HG03060 (cell line): Measurements from ENCODE around the gene DEPDC1.
A peak's percentile ranks its signal among the peaks of the same experiment; 100 is the strongest.
"Not testable (repeated sequence)": the region's sequence is repeated elsewhere in the genome, so short reads cannot be mapped to it uniquely, and the experiment has no call there.

Source experiments
- ATAC-seq: cut with Tn5 transposase; IDR thresholded peaks from one replicate; pipeline ENCODE4 v1.9.1; 2021; ENCODE audit warnings: low read depth, moderate number of reproducible peaks; ENCODE audit not compliant: unreplicated experiment

The DEPDC1 gene

GRCh38 chr1:68476626-68477025, 20.3 kb downstream of the DEPDC1 start:
- ATAC-seq: not testable (repeated sequence)

- ATAC-seq: no peak
These were observed 23.8 kb downstream of the DEPDC1 start for GRCh38 chr1:68473060-68473459.

- no peak for ATAC-seq
These were observed 26.4 kb downstream of the DEPDC1 start for GRCh38 chr1:68470388-68470970.

GRCh38 chr1:68464891-68465290, 32.0 kb downstream of the DEPDC1 start:
- no peak for ATAC-seq

GRCh38 chr1:68460935-68461334, 35.9 kb downstream of the DEPDC1 start:
- ATAC-seq: no peak

- no peak for ATAC-seq
These were observed 37.1 kb downstream of the DEPDC1 start for GRCh38 chr1:68459796-68460195.

- no peak for ATAC-seq
These were observed 37.8 kb downstream of the DEPDC1 start for GRCh38 chr1:68459091-68459490.

DNA sequence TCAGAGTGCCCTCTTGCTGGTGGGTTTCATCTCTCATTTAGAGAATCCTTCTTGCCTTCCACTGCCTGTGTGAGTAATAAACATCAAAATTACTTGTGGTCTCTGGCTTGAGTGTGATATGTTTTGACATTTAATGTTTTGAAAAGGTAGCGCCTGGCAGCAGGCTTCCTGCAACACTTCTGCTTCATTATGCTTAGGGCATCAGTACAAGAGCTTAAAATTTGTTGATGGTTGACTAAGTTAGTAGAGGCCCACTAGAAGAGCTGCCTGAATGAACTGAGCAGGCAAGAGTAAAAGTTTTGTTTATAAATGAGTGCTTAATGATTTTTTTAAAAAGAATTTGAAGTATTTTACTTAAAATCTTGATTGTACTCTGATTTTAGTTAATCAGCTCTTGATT, 40.7 kb downstream of the DEPDC1 start:
- ATAC-seq: no peak

- no peak for ATAC-seq
These were observed 42.3 kb downstream of the DEPDC1 start for GRCh38 chr1:68454534-68454933.

DNA sequence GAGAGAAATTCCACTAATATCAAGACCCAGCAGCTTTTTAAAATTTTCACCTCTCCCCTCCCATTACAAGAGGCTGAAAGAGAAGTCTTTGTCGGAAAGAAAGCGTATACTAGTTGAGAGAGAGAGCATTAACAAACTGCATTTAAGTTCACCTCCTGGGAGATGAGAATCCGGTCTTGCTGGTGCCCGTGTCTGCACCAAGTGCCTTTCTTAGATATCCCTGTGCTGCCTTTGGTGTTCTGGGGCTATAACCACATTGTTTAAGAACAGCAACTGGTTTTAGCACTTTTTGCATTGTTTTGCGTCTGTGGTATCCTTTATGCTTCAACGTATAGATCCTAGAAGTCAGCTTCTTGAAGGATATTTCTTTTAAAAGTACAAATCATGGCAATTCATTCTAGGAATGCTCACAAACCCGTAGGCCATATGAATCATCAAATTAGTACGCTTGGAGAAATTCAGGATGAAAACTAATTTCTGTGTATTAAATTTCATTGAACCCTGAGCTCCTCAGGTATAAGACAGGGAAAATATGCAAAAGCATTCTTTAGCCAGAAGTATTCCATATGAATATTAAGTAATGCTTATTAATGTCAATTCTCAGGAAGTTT, 43.7 kb downstream of the DEPDC1 start:
- ATAC-seq: no peak

DNA sequence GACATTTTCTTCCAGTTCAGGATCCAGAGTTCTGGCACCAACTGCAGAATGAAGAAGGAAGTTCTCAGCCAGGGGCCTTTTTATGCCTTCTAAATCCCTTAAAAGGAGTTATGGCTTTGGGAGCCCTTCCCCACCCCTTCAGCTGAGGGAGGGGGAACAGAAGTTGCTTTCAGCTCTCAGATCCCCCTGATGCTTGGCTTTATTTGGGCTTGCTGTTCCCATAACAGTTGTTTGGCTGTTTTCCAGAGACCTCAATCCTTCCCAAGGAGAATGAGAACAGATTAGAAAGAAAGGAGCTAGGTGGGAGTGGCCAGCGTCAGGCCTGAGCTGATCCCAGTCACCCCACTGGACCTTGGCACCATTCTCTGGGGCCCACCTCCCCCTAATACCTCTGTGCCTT, 47.0 kb downstream of the DEPDC1 start, which contains the start of gene RPE65:
Gene RPE65 (minus strand): TSS at position 54 of the 400 bp plus-strand sequence. CDS start 49 bp downstream, at position 5.
- ATAC-seq: no peak

GRCh38 chr1:68448365-68448764, 48.5 kb downstream of the DEPDC1 start:
- ATAC-seq: no peak

DNA sequence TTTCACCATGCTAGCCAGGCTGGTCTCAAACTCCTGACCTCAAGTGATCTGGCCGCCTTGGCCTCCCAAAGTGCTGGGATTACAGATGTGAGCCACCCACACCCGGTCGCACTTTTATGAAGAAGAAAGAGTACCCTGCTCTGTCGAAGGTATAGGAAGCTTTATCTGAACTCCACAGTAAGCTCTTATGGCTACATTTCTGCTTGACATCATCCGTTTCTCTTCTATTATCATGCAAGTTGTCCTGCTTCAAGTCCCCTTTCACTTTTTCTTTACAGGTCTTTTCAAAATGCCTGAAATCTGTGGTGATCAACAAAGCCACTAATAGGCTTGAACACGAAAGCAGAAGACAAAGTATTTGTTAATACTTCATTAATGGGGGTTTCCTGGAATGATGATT, 51.2 kb downstream of the DEPDC1 start:
- no peak for ATAC-seq

DNA sequence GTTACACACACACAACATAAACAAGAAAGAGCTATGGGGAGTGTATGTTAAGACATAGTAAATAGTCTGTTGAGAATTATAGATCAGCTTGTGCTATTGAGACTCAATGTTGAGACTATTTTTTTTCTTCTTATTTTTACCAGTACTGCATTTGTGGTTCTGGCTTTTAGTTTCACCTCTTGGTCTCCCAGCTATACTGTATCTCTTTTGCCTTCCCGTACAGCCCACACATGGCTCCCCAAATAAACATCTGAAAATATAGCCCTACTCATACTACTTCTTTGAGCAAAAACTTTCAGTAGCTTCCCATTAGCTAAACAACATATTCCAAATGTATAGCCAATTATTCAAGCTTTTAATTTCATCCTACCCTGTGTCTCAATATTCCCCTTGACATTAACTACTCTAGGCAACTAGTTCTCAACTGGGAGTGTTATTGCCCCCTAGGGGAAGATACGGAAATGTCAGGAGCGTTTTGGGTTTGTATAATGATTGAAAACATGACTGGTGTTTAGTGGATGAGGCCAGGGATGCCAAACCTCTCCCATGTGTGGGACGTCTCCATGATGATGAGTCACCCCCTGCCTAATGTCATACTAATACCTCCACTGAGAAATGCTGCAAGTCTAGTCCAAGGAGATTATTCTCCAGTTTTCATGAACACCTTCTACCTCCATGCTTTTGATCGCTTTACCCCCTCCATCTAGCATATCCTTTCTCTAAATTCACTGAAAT, 53.9 kb downstream of the DEPDC1 start:
- ATAC-seq: peak; percentile 62

DNA sequence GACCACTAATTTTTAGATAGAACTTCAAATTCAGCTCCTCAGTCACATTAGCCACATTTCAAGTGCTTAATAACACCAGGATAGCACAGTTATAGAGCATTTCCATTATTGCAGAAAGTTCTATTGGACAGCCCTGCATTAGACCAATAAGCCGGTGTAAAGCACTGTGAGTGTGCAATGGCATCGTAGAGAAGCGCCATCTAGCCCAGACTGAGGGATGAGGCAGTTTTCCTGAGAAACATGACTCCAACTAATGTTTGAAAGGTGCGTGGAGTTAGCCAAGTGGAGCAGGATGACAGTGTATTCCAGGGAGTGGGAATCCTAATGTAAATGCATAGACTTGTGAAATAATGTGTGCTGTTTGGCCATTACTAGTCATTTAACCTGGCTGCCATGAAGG, 54.9 kb downstream of the DEPDC1 start:
- ATAC-seq: no peak

- no peak for ATAC-seq
These were observed 58.6 kb downstream of the DEPDC1 start for GRCh38 chr1:68438310-68438709.

DNA sequence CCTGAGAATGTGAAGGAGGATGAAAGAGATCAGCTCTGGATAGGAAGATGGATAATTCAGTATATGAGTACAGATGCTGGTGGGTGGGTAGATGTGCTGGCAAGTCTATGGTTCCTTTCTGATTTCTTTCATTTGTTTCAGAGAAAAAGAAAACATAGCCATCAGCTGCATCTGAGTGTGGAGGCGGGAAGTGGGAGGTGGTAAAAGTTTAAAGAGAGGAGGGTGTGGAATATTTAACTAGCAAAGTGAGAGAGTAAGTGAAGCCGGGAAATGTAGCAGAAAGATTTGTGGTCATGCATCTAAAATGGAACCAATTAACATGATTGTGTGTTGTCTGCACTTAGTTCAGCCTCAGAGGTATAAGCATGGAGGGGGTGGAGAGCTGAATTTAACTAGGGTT, 63.5 kb downstream of the DEPDC1 start:
- no peak for ATAC-seq

GRCh38 chr1:68431076-68431475, 65.8 kb downstream of the DEPDC1 start:
- ATAC-seq: no peak

DNA sequence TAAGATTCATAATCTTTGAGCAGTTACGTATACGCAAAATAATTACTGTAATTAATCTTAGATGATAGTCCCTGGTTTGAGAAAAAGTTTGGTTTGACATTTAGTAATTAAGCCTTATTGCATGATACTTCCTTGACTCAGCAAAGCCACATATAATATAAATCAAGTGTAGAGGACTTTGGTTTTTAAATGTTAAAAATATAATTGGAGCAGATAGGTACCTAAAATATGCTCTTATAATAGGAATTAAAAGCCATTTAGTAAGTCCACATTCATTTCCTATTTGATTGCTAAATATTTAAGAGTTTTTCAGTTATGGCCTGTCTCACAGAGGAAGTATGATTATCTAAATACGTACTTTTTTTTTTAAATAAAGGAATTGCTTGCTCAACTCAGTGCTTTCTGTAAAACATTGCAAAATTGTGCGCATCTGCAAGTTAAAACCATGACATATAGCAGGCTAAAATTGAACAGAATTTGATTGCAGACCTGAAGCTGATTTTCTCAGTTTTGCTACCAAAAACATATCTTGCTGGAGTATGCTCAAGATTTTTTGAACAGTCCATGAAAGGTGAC, 67.6 kb downstream of the DEPDC1 start:
- no peak for ATAC-seq

- ATAC-seq: no peak
These were observed 70.3 kb downstream of the DEPDC1 start for GRCh38 chr1:68426594-68426993.
